HG03460 (cell line): ENCODE measurements around the gene SLC25A38.
"Not testable (repeated sequence)": the region's sequence is repeated elsewhere in the genome, so short reads cannot be mapped to it uniquely, and the experiment has no call there.

Experiments
- ATAC-seq: cut with Tn5 transposase; IDR thresholded peaks from one replicate; pipeline ENCODE4 v1.9.1; 2021; ENCODE audit not compliant: unreplicated experiment

The SLC25A38 gene, protein sequence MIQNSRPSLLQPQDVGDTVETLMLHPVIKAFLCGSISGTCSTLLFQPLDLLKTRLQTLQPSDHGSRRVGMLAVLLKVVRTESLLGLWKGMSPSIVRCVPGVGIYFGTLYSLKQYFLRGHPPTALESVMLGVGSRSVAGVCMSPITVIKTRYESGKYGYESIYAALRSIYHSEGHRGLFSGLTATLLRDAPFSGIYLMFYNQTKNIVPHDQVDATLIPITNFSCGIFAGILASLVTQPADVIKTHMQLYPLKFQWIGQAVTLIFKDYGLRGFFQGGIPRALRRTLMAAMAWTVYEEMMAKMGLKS

DNA sequence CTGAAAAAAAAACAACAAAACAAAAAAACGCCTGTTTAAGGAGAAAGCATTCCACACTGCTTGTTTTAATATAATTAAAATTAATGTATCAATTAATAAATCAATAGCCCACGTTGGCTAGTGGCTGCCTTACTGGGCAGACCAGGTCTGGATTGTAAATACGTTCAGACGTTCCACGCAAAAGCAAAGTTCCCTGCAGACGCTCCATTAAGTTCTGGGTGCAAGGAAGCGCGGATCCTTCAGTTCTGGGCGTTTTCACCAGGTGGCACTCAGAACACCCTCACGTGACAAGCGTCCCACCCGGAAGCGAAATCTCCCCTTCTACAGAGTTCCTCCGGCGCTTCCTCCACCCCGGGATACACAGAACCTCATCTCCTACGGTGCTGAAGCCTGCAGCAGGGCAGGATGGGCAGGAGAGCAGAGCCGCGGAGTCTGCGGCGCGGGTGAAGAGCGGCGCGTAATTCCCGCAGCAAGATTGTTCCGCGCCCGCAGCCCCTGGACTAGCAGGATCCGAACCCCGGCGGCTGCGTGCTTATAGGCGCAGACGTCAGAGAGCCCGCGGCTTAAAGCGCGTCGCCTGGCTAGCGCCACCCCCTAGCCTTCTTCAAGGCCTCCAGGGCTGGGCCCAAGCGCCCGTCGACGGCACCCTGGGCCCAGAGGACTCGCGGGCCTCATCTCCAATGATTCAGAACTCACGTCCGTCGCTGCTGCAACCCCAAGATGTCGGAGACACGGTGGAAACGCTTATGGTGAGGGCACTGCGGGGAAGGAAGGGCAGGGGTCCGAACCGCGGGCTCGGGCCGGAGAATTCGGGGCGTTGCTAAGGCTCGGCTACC lies at the start of gene SLC25A38:
SLC25A38 (plus strand) TSS at position 326 of the 836 bp plus-strand sequence; CDS start at position 681, 355 bp downstream.
- ATAC-seq, result peak; percentile 69

DNA sequence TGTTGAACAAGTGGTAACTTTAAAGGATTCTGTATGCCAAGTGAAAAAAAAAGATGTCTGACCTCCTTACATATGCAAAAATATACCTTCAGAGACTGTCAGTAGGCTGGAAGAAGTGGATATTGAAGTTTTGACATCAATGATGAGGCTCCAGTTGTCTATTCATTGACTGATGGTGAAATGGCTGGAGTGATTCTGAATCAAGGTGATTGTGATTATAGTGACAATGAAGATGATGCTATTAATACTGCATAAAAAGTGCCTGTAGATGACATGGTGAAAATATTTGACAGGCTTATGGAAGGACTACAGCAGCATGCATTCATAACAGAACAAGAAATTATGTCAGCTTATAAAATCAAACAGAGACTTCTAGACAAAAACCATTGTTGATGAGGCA lies 49.6 kb upstream of the SLC25A38 start:
- ATAC-seq, result no peak

DNA sequence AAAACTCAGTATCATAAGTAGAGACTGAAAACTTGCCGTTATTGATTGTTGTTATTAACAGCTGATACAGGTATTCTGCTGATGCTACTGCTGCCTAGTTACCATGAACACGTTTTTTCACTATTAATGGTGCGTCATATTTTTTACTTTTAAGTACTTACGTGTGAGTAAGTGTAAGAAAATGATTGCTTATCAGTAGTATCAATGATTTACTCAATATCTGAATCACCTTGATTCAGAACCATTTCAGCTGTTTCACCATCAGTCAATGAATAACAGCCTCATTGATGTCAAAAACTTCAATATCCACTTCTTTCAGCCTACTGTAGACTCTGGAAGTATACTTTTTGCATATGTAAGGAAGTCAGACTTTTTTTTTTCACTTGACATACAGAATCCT lies 49.0 kb upstream of the SLC25A38 start:
- no peak for ATAC-seq

DNA sequence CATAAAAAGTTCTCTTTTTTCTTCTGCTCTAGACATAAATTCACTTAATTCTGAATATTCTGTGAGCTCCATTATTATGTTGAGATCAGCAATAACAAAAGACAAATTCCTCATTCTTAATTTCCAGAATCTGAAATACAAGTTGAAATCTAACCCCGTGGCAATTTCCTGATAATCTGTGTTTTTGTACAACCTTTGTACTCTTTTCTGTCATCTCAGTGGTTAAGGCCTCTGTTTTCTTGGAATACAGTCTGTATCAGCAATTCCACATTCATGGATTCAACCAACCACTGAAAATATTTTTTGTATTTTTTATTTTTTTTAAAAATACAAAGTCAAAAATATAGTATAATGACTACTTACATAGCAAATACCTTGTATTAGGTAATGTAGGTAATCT lies 45.0 kb upstream of the SLC25A38 start:
- ATAC-seq, result no peak

DNA sequence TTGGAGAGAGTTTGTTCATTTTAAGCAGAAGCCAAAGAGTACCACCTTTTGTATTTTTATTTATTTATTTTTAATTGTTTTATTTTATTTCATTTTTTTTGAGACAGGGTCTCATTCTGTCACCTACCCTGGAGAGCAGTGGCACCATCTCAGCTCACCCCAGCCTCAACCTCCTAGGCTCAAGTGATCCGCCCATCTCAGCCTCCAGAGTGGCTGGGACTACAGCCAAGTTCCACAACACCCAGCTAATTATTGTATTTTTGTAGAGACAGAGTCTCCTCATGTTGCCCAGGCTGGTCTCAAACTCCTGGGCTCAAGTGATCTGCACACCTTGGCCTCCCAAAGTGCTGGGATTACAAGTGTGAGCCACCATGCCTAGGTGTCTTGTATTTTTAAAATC lies 44.1 kb upstream of the SLC25A38 start:
- ATAC-seq, result no peak

DNA sequence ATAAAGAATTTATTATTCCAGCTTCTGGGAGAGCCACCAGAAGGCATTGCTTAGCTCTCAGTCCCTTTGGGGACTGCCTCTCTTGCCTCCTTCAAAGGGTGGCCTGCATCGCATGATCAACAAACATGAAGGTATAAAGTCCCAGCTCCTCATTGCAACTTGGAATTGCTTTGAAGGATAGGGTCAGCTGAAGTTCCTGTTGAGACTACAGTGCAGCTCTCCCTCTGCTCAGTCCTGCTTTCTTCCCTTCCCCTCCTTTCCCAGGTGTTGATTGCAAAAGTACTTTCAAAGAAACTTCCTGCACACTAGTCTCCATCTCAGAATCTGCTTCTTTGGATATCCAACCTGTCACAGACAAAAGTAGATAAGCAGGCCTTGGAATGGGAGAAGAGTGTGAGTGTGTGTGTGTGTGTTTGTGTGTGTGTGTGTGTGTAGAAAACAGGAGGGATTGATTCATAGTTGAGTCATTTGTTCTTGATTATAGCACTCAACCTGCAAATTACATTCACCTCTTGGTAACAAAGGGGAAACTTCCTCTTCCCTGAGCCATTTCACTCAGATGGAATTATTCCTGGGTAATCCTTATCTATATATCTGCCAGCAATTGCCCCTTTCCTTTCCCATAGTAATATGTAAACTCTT lies 40.0 kb upstream of the SLC25A38 start:
- no peak for ATAC-seq

DNA sequence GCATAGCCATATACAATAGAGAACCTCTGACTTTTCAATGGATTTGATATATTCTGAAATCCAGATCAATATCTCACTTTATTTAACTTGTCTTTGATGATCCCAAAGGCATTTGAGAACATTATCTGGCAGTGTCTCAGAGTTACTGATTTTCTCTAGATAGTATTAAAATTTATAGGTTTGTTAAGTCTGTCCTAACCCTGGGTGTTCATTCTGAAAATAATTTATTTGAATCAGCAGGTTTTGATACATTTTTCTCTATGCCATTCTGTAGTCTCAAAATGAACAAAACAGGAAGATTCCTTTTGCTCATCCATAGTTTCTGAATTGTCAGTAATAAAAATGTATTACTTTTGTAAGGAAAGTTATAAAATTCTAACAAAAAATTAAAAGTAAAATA lies 39.4 kb upstream of the SLC25A38 start:
- no peak for ATAC-seq

DNA sequence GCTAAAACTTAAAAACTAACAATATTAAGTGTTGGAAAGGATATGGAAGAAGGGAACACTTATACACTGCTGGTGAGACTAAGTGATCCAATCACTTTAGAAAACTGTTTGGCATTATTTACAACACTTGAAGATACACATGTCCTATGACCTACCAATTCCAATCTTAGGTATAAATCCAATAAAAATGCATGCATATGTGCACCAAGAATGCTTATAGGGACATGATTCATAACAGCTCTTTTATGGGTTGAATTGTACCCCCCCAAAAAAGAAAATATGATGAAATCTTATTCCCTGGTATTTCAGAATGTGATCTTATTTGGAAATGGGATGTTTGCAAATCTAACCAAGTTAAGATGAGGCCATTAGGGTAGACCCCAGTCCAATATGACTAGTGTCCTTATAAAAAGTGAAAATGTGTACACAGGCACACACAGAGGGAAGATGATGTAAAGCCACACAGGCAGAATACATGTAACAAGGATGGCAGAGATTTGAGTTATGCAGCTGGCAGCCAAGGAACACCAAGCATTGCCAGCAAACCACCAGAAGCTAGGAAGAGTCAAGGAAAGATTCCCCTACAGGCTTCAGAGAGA lies 38.3 kb upstream of the SLC25A38 start:
- no peak for ATAC-seq

DNA sequence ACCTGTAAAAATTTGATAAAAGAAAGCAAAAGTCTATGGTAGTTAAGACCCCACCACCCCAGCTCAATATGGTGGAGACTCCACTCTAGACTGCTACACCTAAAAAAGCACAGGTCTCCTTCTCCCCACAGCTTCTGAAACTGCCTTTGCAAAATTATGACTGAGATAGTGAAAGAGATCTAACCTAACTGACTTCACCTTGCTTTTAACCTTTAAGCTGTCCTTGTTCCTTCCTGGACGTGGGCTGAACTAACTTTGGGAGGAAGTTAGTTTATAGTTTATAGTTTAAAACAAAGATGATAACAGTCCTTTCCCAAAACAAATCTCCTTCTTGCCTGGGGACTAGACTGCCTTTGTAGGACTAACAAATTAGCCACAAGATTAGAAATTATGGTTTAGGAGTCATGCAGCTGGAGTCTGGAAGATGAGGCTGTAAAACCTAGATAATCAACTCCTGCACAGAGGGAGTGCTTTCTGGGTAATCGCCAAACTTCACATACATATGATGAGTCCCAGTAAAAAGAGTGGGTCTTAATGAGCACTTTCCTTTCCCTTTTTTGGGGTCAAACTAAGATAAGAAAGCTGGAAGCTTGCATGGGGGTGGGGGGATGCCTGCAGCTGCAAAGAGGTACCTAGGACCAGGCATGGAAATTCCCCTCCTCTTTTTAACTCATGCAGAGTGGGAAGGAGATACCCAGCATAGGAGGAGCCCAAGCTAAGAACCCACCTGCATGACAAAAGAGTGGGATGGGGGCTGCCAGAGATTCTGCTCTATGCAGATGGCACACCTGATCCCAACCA lies 36.2 kb upstream of the SLC25A38 start:
- peak; percentile 74 for ATAC-seq

DNA sequence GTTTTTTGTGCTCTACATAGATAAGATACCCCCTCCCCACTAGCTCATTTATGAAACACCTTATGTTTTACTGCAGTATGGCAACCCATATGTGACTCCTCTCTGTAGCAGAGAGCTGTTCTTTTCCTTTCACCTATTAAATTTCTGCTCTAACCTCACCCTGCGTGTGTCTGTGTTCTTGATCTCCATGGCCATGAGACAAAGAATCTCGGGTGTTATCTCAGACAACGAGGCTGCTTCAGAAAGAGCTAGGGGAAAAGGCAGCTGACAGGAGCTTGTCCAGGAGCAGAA lies 35.6 kb upstream of the SLC25A38 start:
- peak; percentile 6 for ATAC-seq

DNA sequence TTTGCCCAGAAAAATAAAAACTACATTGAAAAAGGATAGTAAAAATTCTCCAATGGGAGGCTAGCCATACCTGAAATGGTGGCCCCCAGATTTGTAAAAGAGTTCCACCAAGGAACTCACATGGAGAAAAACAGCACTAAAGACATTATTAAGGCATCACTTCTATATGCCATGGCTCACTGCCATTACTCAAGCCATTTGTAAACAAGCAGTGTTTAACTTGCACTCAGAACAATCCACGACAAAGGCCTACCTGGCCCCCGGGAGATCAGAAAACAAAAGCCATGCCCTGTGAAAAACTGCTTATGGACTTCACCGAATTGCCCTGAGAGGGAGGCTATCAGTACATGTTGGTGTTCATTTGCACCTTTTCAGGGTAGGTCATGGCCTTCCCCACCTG lies 34.1 kb upstream of the SLC25A38 start:
- ATAC-seq, result no peak

DNA sequence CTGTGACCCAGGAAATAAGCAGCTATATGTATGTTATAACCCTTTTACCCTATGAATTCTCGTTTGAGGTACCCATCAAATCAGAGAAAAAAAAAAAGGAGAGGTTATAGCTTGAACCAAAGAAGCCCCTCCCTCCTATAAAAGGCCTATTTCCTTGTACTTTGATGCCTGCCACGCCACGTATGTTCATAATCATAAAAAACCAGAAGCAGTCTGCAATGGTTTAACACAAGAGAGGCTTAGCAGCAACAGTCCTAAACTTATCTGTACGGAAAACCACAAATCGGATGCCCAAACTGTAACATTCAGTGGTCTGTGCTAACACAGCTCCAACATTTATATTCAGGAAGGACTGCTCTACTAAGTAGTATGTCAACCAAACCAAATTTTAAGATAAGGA lies 32.5 kb upstream of the SLC25A38 start:
- no peak for ATAC-seq

DNA sequence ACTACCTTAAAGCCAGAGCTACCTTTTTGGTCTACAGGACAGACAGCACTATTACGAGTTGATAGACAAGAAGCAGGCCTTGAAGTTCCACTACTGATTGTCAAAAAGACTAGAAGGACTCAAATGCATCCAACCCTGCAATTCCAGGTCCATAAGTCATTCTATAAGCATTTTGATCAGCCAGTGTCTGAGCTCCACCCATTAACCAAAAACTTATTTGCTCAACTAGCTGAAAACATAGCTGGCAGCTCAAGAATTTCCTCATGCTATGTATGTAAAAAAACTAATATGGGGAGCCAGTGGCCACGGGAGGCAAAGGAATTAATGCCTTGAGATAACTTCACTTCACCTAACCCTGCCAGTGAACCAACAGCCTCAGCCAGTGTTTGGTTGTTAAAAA lies 32.0 kb upstream of the SLC25A38 start:
- ATAC-seq, result not testable (repeated sequence)

DNA sequence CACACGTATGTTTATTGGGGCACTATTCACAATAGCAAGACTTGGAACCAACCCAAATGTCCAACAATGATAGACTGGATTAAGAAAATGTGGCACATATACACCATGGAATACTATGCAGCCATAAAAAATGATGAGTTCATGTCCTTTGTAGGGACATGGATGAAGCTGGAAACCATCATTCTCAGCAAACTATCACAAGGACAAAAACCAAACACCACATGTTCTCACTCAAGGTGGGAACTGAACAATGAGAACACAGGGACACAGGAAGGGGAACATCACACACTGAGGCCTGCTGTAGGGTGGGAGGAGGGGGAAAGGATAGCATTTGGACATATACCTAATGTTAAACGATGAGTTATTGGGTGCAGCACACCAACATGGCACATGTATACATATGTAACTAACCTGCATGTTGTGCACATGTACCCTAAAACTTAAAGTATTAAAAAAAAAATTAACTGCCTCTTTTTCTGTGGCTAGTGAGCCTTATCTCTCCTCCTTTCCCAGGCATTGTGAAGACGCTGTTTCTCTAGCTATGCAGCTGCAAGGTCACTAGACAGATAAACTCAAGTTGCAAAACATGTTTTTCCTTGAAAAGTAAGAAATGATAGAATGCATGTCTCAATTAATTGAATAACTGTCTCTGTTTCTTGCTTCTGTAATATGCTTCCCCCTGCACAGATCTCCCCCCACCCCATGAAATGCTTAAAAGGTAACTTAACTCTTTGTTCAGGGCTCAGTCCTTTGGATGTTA lies 29.8 kb upstream of the SLC25A38 start:
- ATAC-seq, result not testable (repeated sequence)

DNA sequence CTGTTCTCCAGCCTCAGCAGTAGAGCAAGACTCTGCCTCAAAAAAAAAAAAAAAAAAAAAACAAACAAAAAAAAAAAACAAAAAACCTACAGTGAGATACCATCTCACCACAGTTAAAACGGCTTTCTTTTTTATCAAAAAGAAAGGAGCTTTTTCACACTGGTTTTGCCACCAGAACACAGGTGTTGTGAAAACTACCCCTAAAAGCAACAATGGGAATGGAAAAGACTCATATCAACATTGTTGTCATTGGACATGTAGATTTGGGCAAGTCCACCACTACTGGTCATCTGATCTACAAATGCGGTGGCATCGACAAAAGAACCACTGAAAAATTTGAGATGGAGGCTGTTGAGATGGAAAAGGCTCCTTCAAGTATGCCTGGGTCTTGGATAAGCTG lies 24.8 kb upstream of the SLC25A38 start:
- ATAC-seq, result no peak

DNA sequence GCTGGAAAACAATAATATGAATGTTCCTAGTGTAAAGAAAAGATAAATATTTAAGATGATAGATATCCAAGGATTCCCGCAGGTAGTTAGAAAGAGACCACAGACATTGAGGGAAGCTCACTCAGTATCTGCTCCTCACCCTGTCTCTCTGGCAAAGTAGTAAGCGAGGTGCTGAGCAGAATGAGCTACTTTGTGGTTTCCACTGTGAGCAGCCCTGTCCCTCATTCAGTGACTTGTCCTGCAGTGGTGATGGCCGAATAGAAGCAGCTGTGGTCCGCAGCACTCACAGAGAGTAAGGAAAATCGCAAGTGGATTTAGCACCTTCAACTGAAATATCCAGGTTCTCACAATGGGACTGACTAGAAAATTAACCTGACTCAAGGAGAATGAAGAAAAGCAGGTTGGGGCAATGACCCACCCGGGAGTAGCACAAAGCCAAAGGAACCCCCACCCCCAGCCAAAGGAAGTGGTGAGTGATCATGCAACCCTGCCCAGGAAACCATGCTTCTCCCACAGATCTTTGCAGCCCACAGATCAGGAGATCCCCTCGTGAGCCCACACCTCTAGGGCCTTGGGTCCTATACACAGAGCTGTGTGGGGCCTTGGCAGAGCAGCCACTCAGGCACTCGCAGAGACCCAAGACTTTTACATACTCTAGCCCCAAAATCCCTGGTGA lies 21.8 kb upstream of the SLC25A38 start:
- ATAC-seq, result peak; percentile 84

DNA sequence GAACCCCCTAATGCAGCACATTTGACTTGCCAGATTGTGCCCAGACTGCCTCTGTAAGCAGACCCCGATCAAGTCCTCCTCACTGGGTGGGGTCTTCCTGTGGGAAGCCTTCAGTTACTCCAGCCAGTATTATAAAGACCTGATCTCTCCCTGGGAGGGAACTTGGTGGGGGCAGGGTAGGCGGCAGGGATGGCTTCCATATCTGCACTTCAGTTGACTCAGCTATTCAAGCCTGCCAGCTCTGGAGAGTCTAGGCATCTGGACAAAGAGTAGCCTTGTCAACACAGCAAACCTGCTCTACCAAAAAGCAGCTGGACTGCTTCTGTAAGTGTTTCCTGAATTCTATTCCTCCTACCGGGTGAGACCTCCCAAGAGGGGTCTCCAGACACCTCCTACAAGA lies 21.0 kb upstream of the SLC25A38 start:
- no peak for ATAC-seq

DNA sequence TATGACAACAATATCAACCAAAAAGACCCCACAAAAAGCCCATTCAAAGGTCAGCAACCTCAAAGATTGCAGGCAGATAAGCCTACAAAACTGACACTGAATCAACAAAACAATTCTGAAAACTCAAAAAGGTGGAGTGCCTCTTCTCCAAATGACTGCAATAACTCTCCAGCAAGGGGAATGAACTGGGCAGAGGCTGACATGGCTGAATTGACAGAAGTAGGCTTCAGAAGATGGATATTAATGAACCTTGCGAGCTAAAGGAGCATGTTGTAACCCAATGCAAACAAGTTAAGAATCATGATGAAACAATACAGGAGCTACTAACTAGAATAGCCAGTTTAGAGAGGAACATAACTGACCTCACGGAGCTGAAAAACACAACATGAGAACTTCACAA lies 20.4 kb upstream of the SLC25A38 start:
- no peak for ATAC-seq

DNA sequence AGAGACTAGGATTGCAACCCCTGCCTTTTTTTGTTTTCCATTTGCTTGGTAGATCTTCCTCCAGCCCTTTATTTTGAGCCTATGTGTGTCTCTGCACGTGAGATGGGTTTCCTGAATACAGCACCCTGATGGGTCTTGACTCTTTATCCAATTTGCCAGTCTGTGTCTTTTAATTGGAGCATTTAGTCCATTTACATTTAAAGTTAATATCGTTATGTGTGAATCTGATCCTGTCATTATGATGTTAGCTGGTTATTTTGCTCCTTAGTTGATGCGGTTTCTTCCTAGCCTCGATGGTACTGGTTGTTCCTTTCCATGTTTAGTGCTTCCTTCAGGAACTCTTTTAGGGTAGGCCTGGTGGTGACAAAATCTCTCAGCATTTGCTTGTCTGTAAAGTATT lies 12.7 kb upstream of the SLC25A38 start:
- ATAC-seq, result not testable (repeated sequence)

DNA sequence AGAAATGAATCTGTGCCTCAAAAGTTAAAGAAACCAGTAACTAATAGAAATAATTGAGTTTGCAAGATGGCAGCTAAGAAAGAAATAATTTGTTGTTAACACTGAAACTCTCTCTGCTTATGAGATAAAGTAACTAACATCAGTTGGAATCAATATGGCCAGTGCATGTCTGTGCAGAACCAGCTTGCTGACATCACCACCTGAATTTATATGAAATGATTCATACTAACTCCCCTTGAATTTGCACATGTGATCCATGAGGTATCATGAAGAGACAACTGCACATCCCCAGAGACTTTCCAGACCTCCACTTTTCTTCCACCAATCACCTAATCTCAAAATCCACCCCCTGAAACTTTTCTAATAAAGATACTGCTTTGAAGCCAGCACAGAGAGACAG lies 10.3 kb upstream of the SLC25A38 start:
- no peak for ATAC-seq
